ENCODE results near the gene TRO.

DNA sequence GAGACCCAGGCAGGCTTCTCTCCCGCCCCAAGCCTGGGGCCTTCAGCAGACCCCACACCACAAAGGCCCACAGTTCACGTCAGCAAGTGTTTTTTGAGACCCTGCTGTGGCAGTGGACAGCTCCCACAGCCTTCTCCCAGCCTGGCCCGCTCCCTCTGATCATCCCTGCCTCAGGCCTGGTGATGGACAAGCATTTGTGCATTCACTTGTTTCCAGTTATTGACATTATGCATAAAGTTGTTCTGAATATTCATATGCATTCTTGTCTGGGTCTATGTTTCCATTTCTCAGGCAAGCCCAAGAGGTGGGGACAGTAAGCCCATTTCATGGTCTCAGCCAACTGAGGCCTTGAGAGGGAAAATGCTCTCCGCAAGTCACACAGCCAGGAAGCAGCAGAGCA, 14.7 kb downstream of the TRO start:
- TF ChIP-seq, protein P1, sequence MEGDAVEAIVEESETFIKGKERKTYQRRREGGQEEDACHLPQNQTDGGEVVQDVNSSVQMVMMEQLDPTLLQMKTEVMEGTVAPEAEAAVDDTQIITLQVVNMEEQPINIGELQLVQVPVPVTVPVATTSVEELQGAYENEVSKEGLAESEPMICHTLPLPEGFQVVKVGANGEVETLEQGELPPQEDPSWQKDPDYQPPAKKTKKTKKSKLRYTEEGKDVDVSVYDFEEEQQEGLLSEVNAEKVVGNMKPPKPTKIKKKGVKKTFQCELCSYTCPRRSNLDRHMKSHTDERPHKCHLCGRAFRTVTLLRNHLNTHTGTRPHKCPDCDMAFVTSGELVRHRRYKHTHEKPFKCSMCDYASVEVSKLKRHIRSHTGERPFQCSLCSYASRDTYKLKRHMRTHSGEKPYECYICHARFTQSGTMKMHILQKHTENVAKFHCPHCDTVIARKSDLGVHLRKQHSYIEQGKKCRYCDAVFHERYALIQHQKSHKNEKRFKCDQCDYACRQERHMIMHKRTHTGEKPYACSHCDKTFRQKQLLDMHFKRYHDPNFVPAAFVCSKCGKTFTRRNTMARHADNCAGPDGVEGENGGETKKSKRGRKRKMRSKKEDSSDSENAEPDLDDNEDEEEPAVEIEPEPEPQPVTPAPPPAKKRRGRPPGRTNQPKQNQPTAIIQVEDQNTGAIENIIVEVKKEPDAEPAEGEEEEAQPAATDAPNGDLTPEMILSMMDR (IDR thresholded peaks at IDR 0.05): no peak
- no peak for TF ChIP-seq POLR2A (IDR thresholded peaks at IDR 0.05)
